ENCODE data around the gene ARHGAP42.

Gene ARHGAP42

DNA sequence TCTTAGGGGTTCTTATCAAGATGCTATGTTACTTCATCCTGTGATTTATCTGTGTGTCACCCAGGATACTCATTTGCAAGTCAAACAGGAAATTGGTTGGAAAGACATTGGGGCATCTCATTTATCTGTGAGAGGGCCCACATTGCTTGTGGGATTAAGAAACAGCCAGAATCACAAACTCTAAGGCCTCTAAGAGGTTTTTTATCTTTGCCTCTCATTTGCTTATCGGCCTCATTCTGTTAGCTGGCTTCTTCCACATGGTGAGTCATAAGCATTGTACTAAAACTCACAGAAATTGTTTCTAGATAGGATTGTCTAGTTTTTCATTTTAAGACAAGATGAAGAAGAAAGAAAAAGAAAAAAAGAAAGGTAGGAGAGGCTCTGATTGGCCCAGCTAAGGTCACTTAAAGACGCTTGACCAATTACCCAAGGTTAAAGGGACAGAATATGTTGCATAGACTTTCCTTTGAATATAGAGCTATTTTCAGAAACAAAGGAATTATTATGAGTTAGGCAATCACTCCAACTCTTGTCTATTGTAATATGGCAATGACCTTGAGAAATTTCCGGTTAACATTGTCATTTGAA is 121.9 kb downstream of the ARHGAP42 start:
- Histone ChIP-seq H3K27me3 (ENCODE audit: control insufficient read depth in 5 of 5, insufficient read depth in 4 of 5, low read length in 5 of 5) (no peaks in the 10 kb centered on the region), H3K4me1 (ENCODE audit: control insufficient read depth in 5 of 5, insufficient read depth in 5 of 5, low read length in 5 of 5) (peaks cover 0 to 8% (median 0%) of the 10 kb centered on the region in 5 donors), H3K9ac (ENCODE audit: low read length in 5 of 5) (no peak overlapping the region), H3K27ac (ENCODE audit: low read depth, low read length) (no peak overlapping the region), H3K36me3 (ENCODE audit: control insufficient read depth in 5 of 5, insufficient read depth in 5 of 5, low read length in 5 of 5) (no peaks in the 10 kb centered on the region), H3K4me3 (ENCODE audit: low read depth in 1 of 5, low read length in 5 of 5) (no peak overlapping the region), H3K9me3 (ENCODE audit: control insufficient read depth in 5 of 5, low read length in 5 of 5) (no peaks in the 10 kb centered on the region)

GRCh38 chr11:100810146-100810545 is 123.1 kb downstream of the ARHGAP42 start:
- H3K4me3 ChIP-seq (ENCODE audit: low read depth in 1 of 5, low read length in 5 of 5): no peak overlapping the region
- H3K36me3 ChIP-seq (ENCODE audit: control insufficient read depth in 5 of 5, insufficient read depth in 5 of 5, low read length in 5 of 5): no peaks in the 10 kb centered on the region
- H3K9me3 ChIP-seq (ENCODE audit: control insufficient read depth in 5 of 5, low read length in 5 of 5): no peaks in the 10 kb centered on the region
- no peak overlapping the region for H3K27ac ChIP-seq (ENCODE audit: low read depth, low read length)
- H3K27me3 ChIP-seq (ENCODE audit: control insufficient read depth in 5 of 5, insufficient read depth in 4 of 5, low read length in 5 of 5): no peaks in the 10 kb centered on the region
- no peak overlapping the region for H3K9ac ChIP-seq (ENCODE audit: low read length in 5 of 5)
- peaks cover 0 to 8% (median 0%) of the 10 kb centered on the region in 5 donors for H3K4me1 ChIP-seq (ENCODE audit: control insufficient read depth in 5 of 5, insufficient read depth in 5 of 5, low read length in 5 of 5)

DNA sequence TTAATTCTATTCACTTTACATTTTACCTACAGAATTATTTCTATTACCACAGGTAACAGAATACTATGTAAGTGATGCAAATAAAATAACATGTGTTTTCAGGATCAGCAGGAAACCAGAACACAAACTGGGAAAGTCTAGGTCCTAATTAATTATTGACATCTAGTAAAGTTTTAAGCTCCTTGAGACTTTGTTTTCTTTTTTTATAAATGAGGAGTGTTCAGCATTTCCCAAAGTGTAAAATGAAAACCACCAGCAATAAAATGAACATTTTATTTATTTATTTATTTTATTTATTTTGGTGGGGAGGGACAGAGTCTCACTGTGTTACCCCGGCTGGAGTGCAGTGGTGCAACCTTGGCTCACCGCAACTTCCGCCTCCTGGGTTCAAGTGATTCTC is 123.6 kb downstream of the ARHGAP42 start:
- peaks cover 0 to 8% (median 0%) of the 10 kb centered on the region in 5 donors for H3K4me1 ChIP-seq (ENCODE audit: control insufficient read depth in 5 of 5, insufficient read depth in 5 of 5, low read length in 5 of 5)
- H3K9me3 ChIP-seq (ENCODE audit: control insufficient read depth in 5 of 5, low read length in 5 of 5): no peaks in the 10 kb centered on the region
- no peaks in the 10 kb centered on the region for H3K27me3 ChIP-seq (ENCODE audit: control insufficient read depth in 5 of 5, insufficient read depth in 4 of 5, low read length in 5 of 5)
- H3K36me3 ChIP-seq (ENCODE audit: control insufficient read depth in 5 of 5, insufficient read depth in 5 of 5, low read length in 5 of 5): no peaks in the 10 kb centered on the region
- no peak overlapping the region for H3K9ac ChIP-seq (ENCODE audit: low read length in 5 of 5)
- H3K27ac ChIP-seq (ENCODE audit: low read depth, low read length): no peak overlapping the region
- H3K4me3 ChIP-seq (ENCODE audit: low read depth in 1 of 5, low read length in 5 of 5): no peak overlapping the region

DNA sequence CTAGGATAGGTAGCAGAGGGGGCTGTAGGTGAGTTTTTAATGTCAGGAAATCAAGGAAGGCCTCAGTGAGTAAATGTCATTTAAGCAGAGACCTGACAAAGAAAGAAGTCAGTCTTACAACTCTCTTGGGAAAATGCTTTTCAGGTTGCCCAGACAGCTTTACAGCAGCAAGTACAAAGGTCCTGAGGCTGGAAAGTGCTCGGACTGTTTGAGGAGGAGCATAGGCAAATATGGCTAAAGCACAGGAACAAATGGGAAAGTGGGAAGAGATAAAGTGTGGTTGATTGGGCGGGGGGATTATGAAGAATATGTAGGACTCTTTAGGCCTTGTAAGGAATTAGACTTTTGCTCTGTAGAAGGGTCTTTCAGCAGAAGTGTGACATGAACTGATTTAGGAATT is 125.4 kb downstream of the ARHGAP42 start:
- H3K4me3 ChIP-seq (ENCODE audit: low read depth in 1 of 5, low read length in 5 of 5): no peak overlapping the region
- no peaks in the 10 kb centered on the region for H3K36me3 ChIP-seq (ENCODE audit: control insufficient read depth in 5 of 5, insufficient read depth in 5 of 5, low read length in 5 of 5)
- no peaks in the 10 kb centered on the region for H3K27me3 ChIP-seq (ENCODE audit: control insufficient read depth in 5 of 5, insufficient read depth in 4 of 5, low read length in 5 of 5)
- H3K9me3 ChIP-seq (ENCODE audit: control insufficient read depth in 5 of 5, low read length in 5 of 5): no peaks in the 10 kb centered on the region
- H3K9ac ChIP-seq (ENCODE audit: low read length in 5 of 5): no peak overlapping the region
- no peak overlapping the region for H3K27ac ChIP-seq (ENCODE audit: low read depth, low read length)
- H3K4me1 ChIP-seq (ENCODE audit: control insufficient read depth in 5 of 5, insufficient read depth in 5 of 5, low read length in 5 of 5): peaks cover 0 to 8% (median 0%) of the 10 kb centered on the region in 5 donors

GRCh38 chr11:100815787-100816330 is 128.8 kb downstream of the ARHGAP42 start:
- H3K9ac ChIP-seq (ENCODE audit: low read length in 5 of 5): no peak overlapping the region
- no peak overlapping the region for H3K4me3 ChIP-seq (ENCODE audit: low read depth in 1 of 5, low read length in 5 of 5)
- H3K36me3 ChIP-seq (ENCODE audit: control insufficient read depth in 5 of 5, insufficient read depth in 5 of 5, low read length in 5 of 5): no peaks in the 10 kb centered on the region
- no peaks in the 10 kb centered on the region for H3K9me3 ChIP-seq (ENCODE audit: control insufficient read depth in 5 of 5, low read length in 5 of 5)
- H3K27me3 ChIP-seq (ENCODE audit: control insufficient read depth in 5 of 5, insufficient read depth in 4 of 5, low read length in 5 of 5): no peaks in the 10 kb centered on the region
- H3K27ac ChIP-seq (ENCODE audit: low read depth, low read length): no peak overlapping the region
- H3K4me1 ChIP-seq (ENCODE audit: control insufficient read depth in 5 of 5, insufficient read depth in 5 of 5, low read length in 5 of 5): peaks cover 0 to 4% (median 0%) of the 10 kb centered on the region in 5 donors

DNA sequence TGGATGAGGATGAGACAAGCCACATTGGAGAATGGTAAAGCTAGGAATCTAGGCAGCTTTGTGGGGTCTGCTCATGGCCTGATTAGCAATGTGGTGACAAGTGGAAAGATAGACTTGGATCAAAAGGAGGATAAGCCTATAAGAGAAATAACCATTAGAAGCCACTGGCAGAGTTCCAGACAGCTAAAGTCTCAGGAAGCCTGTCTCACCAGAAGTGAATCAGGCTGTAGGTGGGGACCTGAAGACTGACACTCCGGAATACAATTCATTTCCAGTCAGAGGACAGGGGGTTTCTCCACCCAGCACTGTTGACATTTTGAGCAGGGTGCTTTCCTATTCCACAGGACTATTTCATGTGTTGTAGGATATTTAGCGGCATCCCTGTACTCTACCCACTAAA is 129.7 kb downstream of the ARHGAP42 start:
- Histone ChIP-seq H3K9ac (ENCODE audit: low read length in 5 of 5) (no peak overlapping the region), H3K27me3 (ENCODE audit: control insufficient read depth in 5 of 5, insufficient read depth in 4 of 5, low read length in 5 of 5) (no peaks in the 10 kb centered on the region)

DNA sequence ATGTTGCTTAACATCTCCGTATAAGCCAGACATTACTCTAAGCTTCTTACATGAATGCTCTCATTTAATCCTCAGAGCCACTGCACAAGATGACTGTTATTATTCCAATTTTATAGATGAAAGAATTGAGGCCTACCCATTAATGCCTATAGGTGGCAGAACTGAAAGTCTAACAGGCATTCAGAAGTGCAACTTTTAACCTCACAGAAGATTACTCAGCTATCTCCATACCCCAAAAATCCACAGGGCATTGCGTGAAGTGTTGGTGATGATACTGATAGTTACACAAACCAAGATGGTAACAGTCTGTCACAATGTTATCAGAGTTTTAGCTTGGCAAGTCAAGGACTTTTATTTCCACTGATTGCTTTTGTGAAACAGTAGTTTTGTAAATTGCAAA is 130.5 kb downstream of the ARHGAP42 start:
- H3K9me3 ChIP-seq (ENCODE audit: control insufficient read depth in 5 of 5, low read length in 5 of 5): no peaks in the 10 kb centered on the region
- no peaks in the 10 kb centered on the region for H3K36me3 ChIP-seq (ENCODE audit: control insufficient read depth in 5 of 5, insufficient read depth in 5 of 5, low read length in 5 of 5)
- H3K9ac ChIP-seq (ENCODE audit: low read length in 5 of 5): no peak overlapping the region

More for the DNA sequence above, 129.7 kb downstream of the ARHGAP42 start:
- Histone ChIP-seq H3K27ac (ENCODE audit: low read depth, low read length) (no peak overlapping the region), H3K36me3 (ENCODE audit: control insufficient read depth in 5 of 5, insufficient read depth in 5 of 5, low read length in 5 of 5) (no peaks in the 10 kb centered on the region), H3K9me3 (ENCODE audit: control insufficient read depth in 5 of 5, low read length in 5 of 5) (no peaks in the 10 kb centered on the region), H3K4me3 (ENCODE audit: low read depth in 1 of 5, low read length in 5 of 5) (no peak overlapping the region), H3K4me1 (ENCODE audit: control insufficient read depth in 5 of 5, insufficient read depth in 5 of 5, low read length in 5 of 5) (peaks cover 0 to 4% (median 0%) of the 10 kb centered on the region in 5 donors)

GRCh38 chr11:100820621-100821020 is 133.5 kb downstream of the ARHGAP42 start:
- Histone ChIP-seq H3K4me3 (ENCODE audit: low read depth in 1 of 5, low read length in 5 of 5) (no peak overlapping the region), H3K9me3 (ENCODE audit: control insufficient read depth in 5 of 5, low read length in 5 of 5) (no peaks in the 10 kb centered on the region), H3K4me1 (ENCODE audit: control insufficient read depth in 5 of 5, insufficient read depth in 5 of 5, low read length in 5 of 5) (peaks cover 3 to 31% (median 16%) of the 10 kb centered on the region in 5 donors), H3K27me3 (ENCODE audit: control insufficient read depth in 5 of 5, insufficient read depth in 4 of 5, low read length in 5 of 5) (no peaks in the 10 kb centered on the region), H3K36me3 (ENCODE audit: control insufficient read depth in 5 of 5, insufficient read depth in 5 of 5, low read length in 5 of 5) (no peaks in the 10 kb centered on the region), H3K9ac (ENCODE audit: low read length in 5 of 5) (no peak overlapping the region), H3K27ac (ENCODE audit: low read depth, low read length) (no peak overlapping the region)

More for the DNA sequence above, 130.5 kb downstream of the ARHGAP42 start:
- Histone ChIP-seq H3K4me1 (ENCODE audit: control insufficient read depth in 5 of 5, insufficient read depth in 5 of 5, low read length in 5 of 5) (peaks cover 0 to 4% (median 1%) of the 10 kb centered on the region in 5 donors), H3K27ac (ENCODE audit: low read depth, low read length) (no peak overlapping the region), H3K4me3 (ENCODE audit: low read depth in 1 of 5, low read length in 5 of 5) (no peak overlapping the region), H3K27me3 (ENCODE audit: control insufficient read depth in 5 of 5, insufficient read depth in 4 of 5, low read length in 5 of 5) (no peaks in the 10 kb centered on the region)

- H3K9me3 ChIP-seq (ENCODE audit: control insufficient read depth in 5 of 5, low read length in 5 of 5): no peaks in the 10 kb centered on the region
- H3K4me1 ChIP-seq (ENCODE audit: control insufficient read depth in 5 of 5, insufficient read depth in 5 of 5, low read length in 5 of 5): peaks cover 3 to 34% (median 18%) of the 10 kb centered on the region in 5 donors
- H3K4me3 ChIP-seq (ENCODE audit: low read depth in 1 of 5, low read length in 5 of 5): no peak overlapping the region
- H3K27ac ChIP-seq (ENCODE audit: low read depth, low read length): no peak overlapping the region
- H3K36me3 ChIP-seq (ENCODE audit: control insufficient read depth in 5 of 5, insufficient read depth in 5 of 5, low read length in 5 of 5): no peaks in the 10 kb centered on the region
- H3K27me3 ChIP-seq (ENCODE audit: control insufficient read depth in 5 of 5, insufficient read depth in 4 of 5, low read length in 5 of 5): no peaks in the 10 kb centered on the region
- H3K9ac ChIP-seq (ENCODE audit: low read length in 5 of 5): no peak overlapping the region
These were observed 134.1 kb downstream of the ARHGAP42 start for GRCh38 chr11:100821198-100821597.

DNA sequence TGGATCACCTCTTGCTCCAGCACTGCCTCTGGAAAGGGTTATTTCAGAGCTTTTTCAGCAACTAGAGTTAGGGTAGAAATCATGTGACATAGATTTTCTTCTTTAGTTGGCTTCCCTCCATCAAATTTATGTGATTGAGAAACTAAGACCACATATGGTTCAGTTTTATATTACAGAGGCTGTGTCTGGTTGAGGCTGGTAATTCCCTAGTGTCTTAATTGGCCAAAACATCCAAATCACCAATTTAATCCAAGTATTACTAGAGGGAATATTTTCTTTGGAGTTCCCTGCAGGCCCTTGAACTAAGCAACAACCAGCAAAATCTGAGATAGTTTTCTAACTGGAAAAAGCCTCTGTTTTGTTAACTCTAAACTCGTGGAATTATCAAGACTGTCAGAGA is 136.3 kb downstream of the ARHGAP42 start:
- no peaks in the 10 kb centered on the region for H3K9me3 ChIP-seq (ENCODE audit: control insufficient read depth in 5 of 5, low read length in 5 of 5)
- H3K4me3 ChIP-seq (ENCODE audit: low read depth in 1 of 5, low read length in 5 of 5): peak overlapping the region in 1 of 5 donors; percentile 23
- peak overlapping the region; percentile 70 for H3K27ac ChIP-seq (ENCODE audit: low read depth, low read length)
- H3K27me3 ChIP-seq (ENCODE audit: control insufficient read depth in 5 of 5, insufficient read depth in 4 of 5, low read length in 5 of 5): no peaks in the 10 kb centered on the region
- H3K4me1 ChIP-seq (ENCODE audit: control insufficient read depth in 5 of 5, insufficient read depth in 5 of 5, low read length in 5 of 5): peaks cover 3 to 46% (median 21%) of the 10 kb centered on the region in 5 donors
- no peaks in the 10 kb centered on the region for H3K36me3 ChIP-seq (ENCODE audit: control insufficient read depth in 5 of 5, insufficient read depth in 5 of 5, low read length in 5 of 5)
- peak overlapping the region in 1 of 5 donors; percentile 11 for H3K9ac ChIP-seq (ENCODE audit: low read length in 5 of 5)
